Urothelium cell line (cell line): ENCODE measurements around the gene TPCN1.
A peak's percentile ranks its signal among the peaks of the same experiment; 100 is the strongest.

Experiments used
- DNase-seq: peaks from one replicate; pipeline ENCODE4 v3.0.0; 2011; ENCODE audit warnings: low spot score, mixed read lengths
- FAIRE-seq: peaks from 2 replicates; lab custom pipeline; 2011; peaks lifted over from hg19 to GRCh38; lab: Jason Lieb, UNC

Gene TPCN1

DNA sequence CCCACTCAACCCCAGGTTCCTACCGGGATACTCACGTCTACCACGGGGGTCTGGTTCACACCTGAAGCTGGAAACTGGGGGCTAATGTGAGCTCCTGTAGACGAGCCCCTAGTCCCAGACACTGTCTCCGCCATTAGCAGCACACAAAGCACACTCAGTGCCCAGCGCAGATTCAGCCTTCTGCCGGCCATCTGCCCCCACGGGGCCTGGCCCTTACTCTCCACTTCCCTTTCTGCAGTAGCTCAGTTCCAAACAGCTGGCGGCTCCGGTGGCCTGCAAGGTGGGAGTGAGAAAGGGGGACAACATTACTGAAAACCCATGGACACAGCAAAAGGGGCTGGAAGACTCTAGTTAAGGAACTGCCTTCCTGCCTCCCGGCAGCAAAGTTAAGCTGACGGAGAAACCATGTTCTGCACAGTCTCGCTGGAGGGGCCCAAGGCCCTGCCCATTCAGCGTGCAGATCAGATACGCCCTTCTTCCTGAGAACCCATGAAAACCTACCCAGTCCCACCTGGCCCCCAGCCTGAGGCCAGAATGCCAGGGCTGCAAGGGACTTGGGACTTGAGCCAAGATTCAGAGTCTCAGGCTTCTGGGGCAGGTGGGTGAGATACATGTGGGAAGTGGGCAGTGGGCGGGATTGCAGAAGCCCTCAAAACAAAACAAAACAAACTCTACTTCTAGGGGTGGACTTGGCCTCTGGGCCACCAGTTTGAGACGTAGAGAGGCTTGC is 111.6 kb downstream of the TPCN1 start:
- FAIRE-seq = no peak

DNA sequence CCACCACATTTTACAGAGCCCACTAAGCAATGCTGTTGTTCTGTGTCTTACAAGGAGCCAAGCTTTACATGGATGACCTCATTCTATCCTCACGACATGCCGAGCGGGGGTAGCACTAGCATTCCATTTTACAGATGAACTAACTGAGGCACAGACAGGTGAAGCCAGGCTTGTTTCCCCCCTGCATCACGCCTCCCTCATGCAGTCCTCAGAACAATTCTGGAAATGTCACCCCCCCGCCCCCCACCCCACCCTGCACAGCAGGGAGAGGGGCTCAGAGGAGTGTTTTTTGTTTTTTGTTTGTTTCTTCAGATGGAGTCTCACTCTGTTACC is 112.1 kb downstream of the TPCN1 start:
- FAIRE-seq = no peak
- no peak for DNase-seq

More for the DNA sequence above, 111.6 kb downstream of the TPCN1 start:
- no peak for DNase-seq

- no peak for FAIRE-seq
These were observed 112.9 kb downstream of the TPCN1 start for GRCh38 chr12:113333877-113334785.

DNA sequence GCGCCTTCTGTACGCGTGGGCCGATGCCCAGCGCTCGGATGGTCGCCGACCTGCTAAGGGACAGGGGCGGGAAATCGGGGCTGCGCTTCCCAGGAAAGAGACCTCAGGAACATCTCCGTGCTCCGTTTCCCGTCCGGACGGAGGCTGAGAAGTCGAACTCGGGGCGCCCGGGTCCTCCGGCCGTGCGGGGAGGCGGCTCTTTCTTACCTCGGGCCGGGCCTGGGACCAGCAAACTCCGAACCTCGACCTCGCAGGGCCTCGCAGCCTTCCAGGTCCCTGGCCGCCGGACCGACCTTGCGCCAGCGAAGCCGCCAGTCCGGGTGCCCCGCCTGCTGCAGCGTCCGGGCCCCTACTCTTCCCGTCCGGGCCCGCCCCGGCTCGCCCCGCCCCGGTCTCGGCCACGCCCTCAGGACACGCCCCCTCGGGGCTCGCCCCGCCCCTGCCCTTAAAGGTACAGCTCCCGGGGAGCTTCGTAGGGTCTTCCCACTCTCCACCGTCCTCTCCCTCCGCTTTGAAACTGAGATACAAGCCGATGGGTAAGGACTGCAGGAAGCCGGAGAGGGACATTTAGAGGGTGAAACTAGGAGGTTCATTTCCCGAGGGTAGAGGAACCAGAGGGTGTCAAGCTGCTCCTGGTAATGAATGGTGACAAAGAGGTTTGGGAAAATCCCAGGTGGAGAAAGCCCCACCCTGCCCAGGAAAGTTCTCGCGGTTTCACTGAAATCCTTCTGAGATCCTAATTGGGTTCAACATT is 113.7 kb downstream of the TPCN1 start, which contains the start of gene SLC8B1:
Gene SLC8B1 (minus strand): TSS at position 324 of the 754 bp plus-strand sequence. CDS start 2,231 bp downstream, outside the sequence.
- peak; percentile 17 for FAIRE-seq
- peak; percentile 94 for DNase-seq

More at GRCh38 chr12:113333877-113334785, 112.9 kb downstream of the TPCN1 start:
- DNase-seq = no peak

GRCh38 chr12:113339540-113339939 is 118.3 kb downstream of the TPCN1 start:
- FAIRE-seq = no peak
- no peak for DNase-seq

DNA sequence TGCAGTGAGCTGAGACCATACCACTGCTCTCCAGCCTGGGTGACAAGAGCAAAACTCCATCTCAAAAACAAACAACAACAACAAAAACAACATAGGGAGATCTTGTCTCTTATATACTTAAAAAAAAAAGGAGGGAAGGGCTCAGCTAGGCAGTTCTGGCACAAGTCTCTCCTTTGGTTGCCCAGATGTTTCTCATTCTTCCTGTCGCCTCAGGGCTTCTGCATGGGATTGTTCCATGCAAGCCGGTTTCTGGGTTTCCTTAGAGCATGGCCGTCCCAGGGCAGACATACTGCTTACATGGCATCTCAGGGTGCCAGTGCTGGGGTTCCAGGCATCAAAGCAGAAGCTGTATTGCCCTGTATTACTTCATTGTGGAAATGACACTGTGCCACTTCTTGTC is 118.8 kb downstream of the TPCN1 start:
- FAIRE-seq = no peak
- no peak for DNase-seq

DNA sequence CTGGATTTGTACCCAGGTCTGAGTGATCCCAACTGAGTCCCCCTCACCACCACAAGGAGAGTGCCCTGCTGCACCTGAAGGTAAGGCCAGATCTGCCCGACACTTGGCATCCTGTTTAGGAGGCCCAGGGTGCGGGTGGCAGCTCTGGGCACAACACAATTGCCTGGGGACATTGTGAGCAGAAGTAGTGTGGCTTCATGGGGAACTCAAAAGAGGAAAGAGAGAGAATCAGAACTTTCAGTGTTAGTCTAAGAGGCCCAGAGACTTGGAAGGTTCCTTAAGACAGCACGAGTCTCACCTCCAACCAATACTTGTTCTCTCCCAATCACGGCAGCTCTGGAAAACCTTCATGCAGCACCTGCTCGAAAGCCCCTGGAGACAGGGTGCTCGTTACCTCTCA is 120.3 kb downstream of the TPCN1 start:
- DNase-seq = no peak
- no peak for FAIRE-seq

DNA sequence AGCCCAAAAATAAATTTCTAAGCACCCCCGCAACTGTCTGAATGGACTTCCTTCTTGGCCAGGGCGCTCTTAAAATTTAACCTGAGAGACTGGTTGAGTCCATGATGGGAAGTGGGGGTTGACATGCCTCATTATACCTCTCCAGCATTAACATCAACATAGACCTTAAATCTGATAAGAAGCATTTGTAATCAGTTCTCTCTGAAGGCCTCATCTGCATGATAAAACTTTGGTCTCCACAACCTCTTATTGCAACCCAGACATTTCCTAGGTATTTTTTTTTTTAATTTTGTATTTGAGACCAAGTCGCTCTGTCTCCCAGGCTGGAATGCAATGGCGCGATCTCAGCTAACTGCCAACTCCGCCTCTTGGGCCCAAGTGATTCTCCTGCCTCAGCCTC is 124.1 kb downstream of the TPCN1 start:
- FAIRE-seq = no peak
- DNase-seq = no peak

DNA sequence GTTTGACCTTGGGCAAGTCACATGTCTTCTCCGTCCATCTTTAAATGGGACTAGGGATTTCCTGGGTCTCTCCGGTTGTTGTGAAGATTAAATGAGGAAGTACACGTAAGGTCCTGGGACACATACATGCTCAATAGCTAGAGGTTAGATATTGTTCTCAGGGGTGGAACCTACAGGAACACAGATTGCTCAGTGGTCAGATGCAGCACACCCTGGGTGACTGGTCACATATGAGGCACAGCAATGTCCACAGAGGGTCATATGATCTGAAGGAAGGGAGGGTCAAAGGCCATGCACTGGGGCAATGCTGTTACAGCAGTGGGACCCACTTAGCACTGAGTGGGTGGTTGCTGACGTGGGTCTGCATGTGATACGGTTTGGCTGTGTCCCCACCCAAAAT is 125.1 kb downstream of the TPCN1 start:
- FAIRE-seq (no peak), DNase-seq (no peak)

DNA sequence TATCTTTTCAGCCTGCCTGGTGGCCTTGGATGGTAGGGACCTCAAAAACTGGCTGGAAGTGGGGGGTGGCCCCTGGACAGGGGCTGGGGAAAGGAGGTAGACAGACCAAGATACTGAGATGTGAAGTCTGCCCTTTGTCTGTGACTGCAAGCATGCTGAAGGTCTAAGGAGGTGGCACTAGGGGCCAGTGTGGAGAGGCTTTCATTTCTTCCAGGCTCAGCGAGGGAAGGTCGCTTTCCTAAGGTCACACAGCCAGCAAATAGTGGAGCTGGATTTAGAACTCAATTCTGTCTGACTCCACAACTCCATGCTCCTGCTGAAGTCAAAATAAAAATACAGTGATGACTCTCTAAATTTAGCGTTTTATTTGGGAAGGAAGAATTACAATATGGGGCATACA is 125.8 kb downstream of the TPCN1 start:
- FAIRE-seq (no peak), DNase-seq (no peak)

DNA sequence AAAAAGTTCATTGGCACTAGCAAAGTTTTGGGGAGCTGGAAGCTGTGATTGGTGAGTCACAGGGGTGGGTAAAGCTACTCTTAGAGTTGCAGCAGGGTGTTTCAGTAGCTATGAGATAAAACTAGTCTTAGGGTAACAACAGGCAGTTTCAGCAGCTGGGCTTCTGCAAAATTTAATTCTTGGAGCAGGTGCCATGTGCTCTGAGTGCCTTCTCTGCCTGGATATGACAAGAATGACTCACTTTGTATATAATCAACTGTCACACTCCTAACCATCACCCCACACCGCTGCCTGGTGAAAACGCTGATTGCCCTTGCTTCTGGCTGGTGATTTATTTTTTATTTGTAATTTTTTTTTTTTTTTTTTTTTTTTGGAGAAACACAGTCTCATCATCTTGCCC is 126.6 kb downstream of the TPCN1 start:
- DNase-seq (no peak), FAIRE-seq (no peak)
